ENCODE data around the gene KIF3B. TPM values are rescaled to one million over a fixed set of nuclear protein-coding genes. Genes with fewer than 3 reads are reported as not detected.

The KIF3B gene
- total RNA-seq, 2 donors from 2014 or later: 20.7 to 30.7 TPM

DNA sequence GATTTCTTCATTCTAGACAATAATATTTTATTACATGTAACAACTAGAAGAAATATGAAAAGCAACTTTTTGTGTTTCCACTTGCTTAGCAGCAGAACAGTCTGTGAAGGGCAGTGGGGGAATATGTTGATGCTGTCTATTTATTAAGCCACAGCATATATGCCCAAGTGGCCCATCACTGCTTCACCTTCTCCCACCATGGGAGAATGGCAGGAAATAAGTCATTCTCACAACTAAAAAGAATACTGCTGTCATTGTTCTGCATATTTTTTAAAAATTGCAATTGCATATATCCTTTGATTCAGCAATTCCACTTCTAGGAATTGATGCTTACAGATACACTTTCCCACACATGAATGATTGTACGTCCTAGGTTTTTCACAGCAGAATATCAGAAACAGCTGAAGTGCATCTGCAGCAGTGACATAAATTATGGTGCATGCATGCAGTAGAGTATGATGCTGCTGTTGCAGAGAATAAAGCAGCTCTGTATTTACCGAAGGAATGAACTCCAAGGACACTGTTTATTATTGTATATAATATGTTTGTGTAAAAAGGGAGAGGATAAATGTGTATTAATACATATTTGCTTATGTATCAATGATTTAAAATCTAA lies 26.8 kb downstream of the KIF3B start:
- H3K4me3 ChIP-seq: no peak overlapping the region
- no peaks in the 10 kb centered on the region for H3K36me3 ChIP-seq
- ATAC-seq (ENCODE audit: insufficient number of reproducible peaks, low FRiP score, low read depth) (no peak), DNase-seq (ENCODE audit: low spot score) (no peak)
- no peaks in the 10 kb centered on the region for H3K9me3 ChIP-seq
- no peak overlapping the region for H3K27ac ChIP-seq
- TF ChIP-seq, protein P1, sequence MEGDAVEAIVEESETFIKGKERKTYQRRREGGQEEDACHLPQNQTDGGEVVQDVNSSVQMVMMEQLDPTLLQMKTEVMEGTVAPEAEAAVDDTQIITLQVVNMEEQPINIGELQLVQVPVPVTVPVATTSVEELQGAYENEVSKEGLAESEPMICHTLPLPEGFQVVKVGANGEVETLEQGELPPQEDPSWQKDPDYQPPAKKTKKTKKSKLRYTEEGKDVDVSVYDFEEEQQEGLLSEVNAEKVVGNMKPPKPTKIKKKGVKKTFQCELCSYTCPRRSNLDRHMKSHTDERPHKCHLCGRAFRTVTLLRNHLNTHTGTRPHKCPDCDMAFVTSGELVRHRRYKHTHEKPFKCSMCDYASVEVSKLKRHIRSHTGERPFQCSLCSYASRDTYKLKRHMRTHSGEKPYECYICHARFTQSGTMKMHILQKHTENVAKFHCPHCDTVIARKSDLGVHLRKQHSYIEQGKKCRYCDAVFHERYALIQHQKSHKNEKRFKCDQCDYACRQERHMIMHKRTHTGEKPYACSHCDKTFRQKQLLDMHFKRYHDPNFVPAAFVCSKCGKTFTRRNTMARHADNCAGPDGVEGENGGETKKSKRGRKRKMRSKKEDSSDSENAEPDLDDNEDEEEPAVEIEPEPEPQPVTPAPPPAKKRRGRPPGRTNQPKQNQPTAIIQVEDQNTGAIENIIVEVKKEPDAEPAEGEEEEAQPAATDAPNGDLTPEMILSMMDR (IDR thresholded peaks at IDR 0.05): no peak
- H3K4me1 ChIP-seq (ENCODE audit: control insufficient read depth in 1 of 2, low read depth in 2 of 2): no peaks in the 10 kb centered on the region
- H3K27me3 ChIP-seq (replicated peaks; ENCODE audit: insufficient read depth): no peaks in the 10 kb centered on the region

DNA sequence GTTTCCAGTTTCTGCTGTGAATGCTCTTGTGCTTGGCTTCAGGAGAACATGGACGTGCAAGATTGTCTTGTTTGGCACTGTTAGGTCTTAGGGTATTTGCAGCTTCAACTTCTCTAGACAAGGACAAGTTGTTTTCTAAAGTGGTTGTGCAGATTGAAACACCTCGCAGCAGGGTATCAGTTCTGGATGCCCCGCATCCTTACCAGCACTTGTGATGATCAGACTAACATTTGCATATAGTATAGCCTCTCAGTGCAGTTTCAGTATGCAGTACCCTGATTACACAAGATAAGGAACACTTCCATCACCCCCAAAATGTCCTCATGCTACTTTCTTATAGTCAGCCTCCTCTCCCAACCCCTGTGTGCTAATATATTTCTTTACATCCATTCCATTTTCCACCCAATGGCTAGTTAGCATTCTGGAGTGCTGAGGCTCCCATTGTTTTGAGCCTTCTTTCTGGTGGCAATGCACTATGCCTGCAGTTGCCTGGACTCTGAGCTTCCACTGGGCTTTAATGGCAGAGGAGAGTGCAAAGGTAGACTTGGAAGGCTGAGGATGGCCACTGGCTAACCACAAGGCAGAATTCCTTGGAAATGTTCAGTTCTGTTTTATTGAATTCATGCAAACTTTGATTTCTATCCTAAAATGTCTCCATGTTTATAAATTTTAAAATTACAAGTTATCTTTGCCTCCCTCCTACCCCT lies 35.4 kb downstream of the KIF3B start:
- no peak overlapping the region for H3K27ac ChIP-seq
- no peak for DNase-seq (ENCODE audit: low spot score)
- TF ChIP-seq, protein P1 (IDR thresholded peaks at IDR 0.05): no peak

DNA sequence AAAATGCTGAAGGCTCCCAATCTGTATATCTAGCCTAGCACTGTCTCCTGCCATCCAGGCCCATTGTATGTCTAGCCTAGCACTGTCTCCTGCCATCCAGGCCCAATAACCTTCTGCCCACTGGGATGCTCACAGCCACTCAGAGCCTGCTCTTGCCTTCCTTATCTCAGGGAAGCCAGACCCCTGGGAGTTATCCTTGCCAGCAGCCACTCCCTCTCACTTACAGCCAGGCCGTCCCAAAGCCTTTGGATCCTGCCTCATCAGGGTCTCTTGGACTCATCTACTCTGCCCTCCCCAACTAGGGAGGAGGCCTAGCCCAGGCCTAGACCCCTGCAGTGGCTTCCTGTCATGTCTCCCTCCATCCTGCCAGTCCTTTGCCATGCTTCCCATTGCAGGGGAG lies 37.3 kb downstream of the KIF3B start:
- TF ChIP-seq, protein P1 (IDR thresholded peaks at IDR 0.05): no peak
- H3K4me1 ChIP-seq (ENCODE audit: control insufficient read depth in 1 of 2, low read depth in 2 of 2): no peaks in the 10 kb centered on the region
- DNase-seq (ENCODE audit: low spot score): no peak
- no peaks in the 10 kb centered on the region for H3K9me3 ChIP-seq
- no peaks in the 10 kb centered on the region for H3K27me3 ChIP-seq (replicated peaks; ENCODE audit: insufficient read depth)
- ATAC-seq (ENCODE audit: insufficient number of reproducible peaks, low FRiP score, low read depth): no peak
- H3K4me3 ChIP-seq: no peak overlapping the region
- H3K36me3 ChIP-seq: peaks cover 13% of the 10 kb centered on the region
- H3K27ac ChIP-seq: no peak overlapping the region

More for the DNA sequence above, 35.4 kb downstream of the KIF3B start:
- no peaks in the 10 kb centered on the region for H3K9me3 ChIP-seq
- no peak overlapping the region for H3K4me3 ChIP-seq
- no peaks in the 10 kb centered on the region for H3K4me1 ChIP-seq (ENCODE audit: control insufficient read depth in 1 of 2, low read depth in 2 of 2)
- ATAC-seq (ENCODE audit: insufficient number of reproducible peaks, low FRiP score, low read depth): no peak
- no peaks in the 10 kb centered on the region for H3K27me3 ChIP-seq (replicated peaks; ENCODE audit: insufficient read depth)
- peaks cover 11% of the 10 kb centered on the region for H3K36me3 ChIP-seq

DNA sequence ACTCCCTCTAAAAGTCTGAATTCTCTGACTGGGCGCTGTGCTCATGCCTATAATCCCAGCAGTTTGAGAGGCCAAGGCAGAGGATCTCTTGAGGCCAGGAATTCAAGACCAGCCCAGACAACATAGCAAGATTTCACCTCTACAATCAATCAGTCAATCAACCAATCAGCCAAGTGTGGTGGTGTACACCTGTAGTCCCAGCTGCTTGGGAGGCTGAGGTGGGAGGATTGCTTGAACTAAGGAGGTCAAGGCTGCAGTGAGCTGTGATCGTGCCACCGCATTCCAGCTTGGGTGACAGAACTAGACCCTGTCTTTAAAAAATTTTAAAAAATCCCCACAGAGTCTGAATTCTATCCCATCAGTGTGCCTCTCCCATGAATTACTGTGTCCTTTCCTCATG lies 37.9 kb downstream of the KIF3B start:
- ATAC-seq (ENCODE audit: insufficient number of reproducible peaks, low FRiP score, low read depth) (no peak), DNase-seq (ENCODE audit: low spot score) (no peak)
- no peaks in the 10 kb centered on the region for H3K9me3 ChIP-seq
- H3K27me3 ChIP-seq (replicated peaks; ENCODE audit: insufficient read depth): no peaks in the 10 kb centered on the region
- TF ChIP-seq, protein P1 (IDR thresholded peaks at IDR 0.05): no peak
- no peak overlapping the region for H3K27ac ChIP-seq
- H3K36me3 ChIP-seq: peaks cover 8% of the 10 kb centered on the region
- no peaks in the 10 kb centered on the region for H3K4me1 ChIP-seq (ENCODE audit: control insufficient read depth in 1 of 2, low read depth in 2 of 2)
- no peak overlapping the region for H3K4me3 ChIP-seq

DNA sequence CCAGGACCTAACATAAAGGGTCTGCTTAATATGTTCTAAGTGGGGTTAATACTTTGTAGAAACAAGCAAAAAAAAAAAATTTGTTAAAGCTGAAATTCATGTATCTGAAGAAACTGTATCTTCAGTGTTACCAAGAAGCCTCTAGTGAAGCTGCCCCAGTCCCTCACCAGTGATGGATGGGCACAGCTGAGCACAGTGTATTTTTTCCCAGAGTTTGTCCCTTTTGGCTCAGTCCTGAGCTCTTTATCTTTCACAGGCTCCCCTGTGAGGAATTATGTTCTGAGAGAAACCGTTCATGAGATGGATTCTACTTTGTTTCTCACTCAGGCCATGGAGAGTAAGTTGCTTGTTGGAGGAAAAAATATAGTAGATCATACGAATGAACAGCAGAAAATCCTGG lies 38.4 kb downstream of the KIF3B start:
- no peaks in the 10 kb centered on the region for H3K27me3 ChIP-seq (replicated peaks; ENCODE audit: insufficient read depth)
- H3K27ac ChIP-seq: no peak overlapping the region
- TF ChIP-seq, protein P1 (IDR thresholded peaks at IDR 0.05): no peak
- H3K9me3 ChIP-seq: no peaks in the 10 kb centered on the region
- H3K4me3 ChIP-seq: no peak overlapping the region
- H3K36me3 ChIP-seq: peaks cover 4% of the 10 kb centered on the region
- DNase-seq (ENCODE audit: low spot score) (no peak), ATAC-seq (ENCODE audit: insufficient number of reproducible peaks, low FRiP score, low read depth) (no peak)
- H3K4me1 ChIP-seq (ENCODE audit: control insufficient read depth in 1 of 2, low read depth in 2 of 2): no peaks in the 10 kb centered on the region

Measured in thoracic aorta (tissue), 2 donors.